Liver (tissue), 3 donors: ENCODE measurements around the gene RAVER2.

Experiments
- EGR1 ChIP-seq, 2 donors: IDR thresholded peaks; 2 replicates each; pipeline ENCODE4 v1.6.1; 2016 to 2018; ENCODE audit warnings: antibody characterized with exemption in 2 of 2, low read depth in 2 of 2
- GABPA ChIP-seq, 2 donors: IDR thresholded peaks in 1 of 2; conservative IDR thresholded peaks in 1 of 2; 2 replicates each; pipeline ENCODE4 v1.6.1; 2016; ENCODE audit warnings: antibody characterized with exemption in 2 of 2, mild to moderate bottlenecking in 1 of 2, moderate library complexity in 1 of 2
- JUND ChIP-seq, 2 donors: IDR thresholded peaks; 2 replicates each; pipeline ENCODE4 v1.6.1; 2016; ENCODE audit warnings: antibody characterized with exemption in 2 of 2
- NR2F2 ChIP-seq: IDR thresholded peaks from 2 replicates; pipeline ENCODE4 v1.6.1; 2016; ENCODE audit warnings: antibody characterized with exemption
- RAD21 ChIP-seq, 2 donors: IDR thresholded peaks; 2 replicates each; pipeline ENCODE4 v1.6.1; 2016; ENCODE audit warnings: antibody characterized with exemption in 2 of 2, mild to moderate bottlenecking in 2 of 2
- RXRA ChIP-seq, 2 donors: IDR thresholded peaks; 2 replicates each; pipeline ENCODE4 v1.6.1; 2017 to 2018; ENCODE audit warnings: antibody characterized with exemption in 2 of 2, mild to moderate bottlenecking in 1 of 2
- SP1 ChIP-seq: IDR thresholded peaks from 2 replicates; pipeline ENCODE4 v1.6.1; 2018; ENCODE audit warnings: antibody characterized with exemption, mild to moderate bottlenecking
- TAF1 ChIP-seq: conservative IDR thresholded peaks from 2 replicates; pipeline ENCODE4 v1.6.1; 2016; ENCODE audit warnings: antibody characterized with exemption, mild to moderate bottlenecking
- YY1 ChIP-seq: IDR thresholded peaks from 2 replicates; pipeline ENCODE4 v1.6.1; 2016; ENCODE audit warnings: antibody characterized with exemption, mild to moderate bottlenecking
- TF ChIP-seq, protein P1 (sequence below): fragments of 150-350 bp; IDR thresholded peaks from 2 replicates; pipeline ENCODE4 v1.5.1; 2017; ENCODE audit warnings: improper control_type of control experiment, low read depth, low read length; ENCODE audit not compliant: missing input control
- TF ChIP-seq, protein P2 (sequence below): IDR thresholded peaks from 2 replicates; pipeline ENCODE4 v1.6.1; 2016; ENCODE audit warnings: antibody characterized with exemption, mild to moderate bottlenecking
- TF ChIP-seq, protein P3 (sequence below): IDR thresholded peaks from 2 replicates; pipeline ENCODE4 v1.6.1; 2016; ENCODE audit warnings: antibody characterized with exemption
- donor health status: healthy.
- donor health status: healthy.

DNA sequence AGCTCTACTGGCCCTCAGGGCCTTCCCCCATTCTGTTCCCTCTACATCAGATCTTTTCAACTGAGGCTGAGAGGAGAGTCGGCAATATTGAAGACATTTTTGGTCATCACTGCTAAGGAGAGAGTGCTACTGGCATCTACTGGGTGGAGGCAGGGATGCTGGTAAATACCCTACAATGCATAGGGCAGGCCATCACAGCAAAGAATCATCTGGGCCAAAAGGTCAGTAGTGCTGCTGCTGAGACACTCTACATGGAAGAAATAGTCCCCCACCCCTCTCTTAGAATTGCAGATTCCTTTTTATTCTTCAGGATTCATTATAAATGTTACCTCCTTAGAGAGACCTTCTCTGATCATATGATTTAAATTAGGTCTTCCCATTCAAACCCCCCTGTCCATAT is 127.2 kb downstream of the RAVER2 start:
- TF ChIP-seq, protein P1, sequence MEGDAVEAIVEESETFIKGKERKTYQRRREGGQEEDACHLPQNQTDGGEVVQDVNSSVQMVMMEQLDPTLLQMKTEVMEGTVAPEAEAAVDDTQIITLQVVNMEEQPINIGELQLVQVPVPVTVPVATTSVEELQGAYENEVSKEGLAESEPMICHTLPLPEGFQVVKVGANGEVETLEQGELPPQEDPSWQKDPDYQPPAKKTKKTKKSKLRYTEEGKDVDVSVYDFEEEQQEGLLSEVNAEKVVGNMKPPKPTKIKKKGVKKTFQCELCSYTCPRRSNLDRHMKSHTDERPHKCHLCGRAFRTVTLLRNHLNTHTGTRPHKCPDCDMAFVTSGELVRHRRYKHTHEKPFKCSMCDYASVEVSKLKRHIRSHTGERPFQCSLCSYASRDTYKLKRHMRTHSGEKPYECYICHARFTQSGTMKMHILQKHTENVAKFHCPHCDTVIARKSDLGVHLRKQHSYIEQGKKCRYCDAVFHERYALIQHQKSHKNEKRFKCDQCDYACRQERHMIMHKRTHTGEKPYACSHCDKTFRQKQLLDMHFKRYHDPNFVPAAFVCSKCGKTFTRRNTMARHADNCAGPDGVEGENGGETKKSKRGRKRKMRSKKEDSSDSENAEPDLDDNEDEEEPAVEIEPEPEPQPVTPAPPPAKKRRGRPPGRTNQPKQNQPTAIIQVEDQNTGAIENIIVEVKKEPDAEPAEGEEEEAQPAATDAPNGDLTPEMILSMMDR = no peak
- TF ChIP-seq, protein P2, sequence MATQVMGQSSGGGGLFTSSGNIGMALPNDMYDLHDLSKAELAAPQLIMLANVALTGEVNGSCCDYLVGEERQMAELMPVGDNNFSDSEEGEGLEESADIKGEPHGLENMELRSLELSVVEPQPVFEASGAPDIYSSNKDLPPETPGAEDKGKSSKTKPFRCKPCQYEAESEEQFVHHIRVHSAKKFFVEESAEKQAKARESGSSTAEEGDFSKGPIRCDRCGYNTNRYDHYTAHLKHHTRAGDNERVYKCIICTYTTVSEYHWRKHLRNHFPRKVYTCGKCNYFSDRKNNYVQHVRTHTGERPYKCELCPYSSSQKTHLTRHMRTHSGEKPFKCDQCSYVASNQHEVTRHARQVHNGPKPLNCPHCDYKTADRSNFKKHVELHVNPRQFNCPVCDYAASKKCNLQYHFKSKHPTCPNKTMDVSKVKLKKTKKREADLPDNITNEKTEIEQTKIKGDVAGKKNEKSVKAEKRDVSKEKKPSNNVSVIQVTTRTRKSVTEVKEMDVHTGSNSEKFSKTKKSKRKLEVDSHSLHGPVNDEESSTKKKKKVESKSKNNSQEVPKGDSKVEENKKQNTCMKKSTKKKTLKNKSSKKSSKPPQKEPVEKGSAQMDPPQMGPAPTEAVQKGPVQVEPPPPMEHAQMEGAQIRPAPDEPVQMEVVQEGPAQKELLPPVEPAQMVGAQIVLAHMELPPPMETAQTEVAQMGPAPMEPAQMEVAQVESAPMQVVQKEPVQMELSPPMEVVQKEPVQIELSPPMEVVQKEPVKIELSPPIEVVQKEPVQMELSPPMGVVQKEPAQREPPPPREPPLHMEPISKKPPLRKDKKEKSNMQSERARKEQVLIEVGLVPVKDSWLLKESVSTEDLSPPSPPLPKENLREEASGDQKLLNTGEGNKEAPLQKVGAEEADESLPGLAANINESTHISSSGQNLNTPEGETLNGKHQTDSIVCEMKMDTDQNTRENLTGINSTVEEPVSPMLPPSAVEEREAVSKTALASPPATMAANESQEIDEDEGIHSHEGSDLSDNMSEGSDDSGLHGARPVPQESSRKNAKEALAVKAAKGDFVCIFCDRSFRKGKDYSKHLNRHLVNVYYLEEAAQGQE = no peak
- TF ChIP-seq SP1 (no peak), EGR1 (IDR thresholded peaks at IDR 0.05; ENCODE audit: low read depth in 2 of 2) (no peak), TAF1 (no peak), RAD21 (IDR thresholded peaks at IDR 0.05) (no peak), JUND (IDR thresholded peaks at IDR 0.05) (no peak), RXRA (IDR thresholded peaks at IDR 0.05) (no peak), NR2F2 (no peak), GABPA (IDR thresholded peaks at IDR 0.05 in 1 of 2, conservative IDR thresholded peaks at IDR 0.05 in 1 of 2) (no peak), YY1 (no peak)
- TF ChIP-seq, protein P3, sequence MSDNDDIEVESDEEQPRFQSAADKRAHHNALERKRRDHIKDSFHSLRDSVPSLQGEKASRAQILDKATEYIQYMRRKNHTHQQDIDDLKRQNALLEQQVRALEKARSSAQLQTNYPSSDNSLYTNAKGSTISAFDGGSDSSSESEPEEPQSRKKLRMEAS = no peak
